RPMI7951 (cell line): ENCODE results near the gene ZFR. TPM values are rescaled to one million over a fixed set of nuclear protein-coding genes. Genes with fewer than 3 reads are reported as not detected.
"Not testable (repeated sequence)": the region's sequence is repeated elsewhere in the genome, so short reads cannot be mapped to it uniquely, and the experiment has no call there.

Experiments used
- DNase-seq: peaks from one replicate; pipeline ENCODE4 v3.0.0-alpha.2; 2012; ENCODE audit warnings: low read depth
- total RNA-seq: library from RNA; depleted of rRNA; stranded (reverse); fragments of >200 nt; shearing (Covaris generic); gene quantifications from 2 replicates; pipeline ENCODE4 v1.2.3, GENCODE V29; 2014; rRNA removed

ZFR gene
- total RNA-seq, 1 experiment from 2014 or later: 77.4 TPM

GRCh38 chr5:32321787-32322186, 122.8 kb downstream of the ZFR start:
- DNase-seq: not testable (repeated sequence)

GRCh38 chr5:32320576-32320975, 124.0 kb downstream of the ZFR start:
- DNase-seq: no peak

- DNase-seq: no peak
Measured at GRCh38 chr5:32319926-32320543, 124.5 kb downstream of the ZFR start.

GRCh38 chr5:32319392-32319791, 125.1 kb downstream of the ZFR start:
- no peak for DNase-seq

- no peak for DNase-seq
Measured at GRCh38 chr5:32317041-32317440, 127.5 kb downstream of the ZFR start.

- no peak for DNase-seq
Measured at GRCh38 chr5:32315221-32316014, 129.1 kb downstream of the ZFR start.

- no peak for DNase-seq
Measured at GRCh38 chr5:32314658-32315057, 129.9 kb downstream of the ZFR start.

- not testable (repeated sequence) for DNase-seq
Measured at GRCh38 chr5:32314152-32314488, 130.4 kb downstream of the ZFR start.

- peak; percentile 98 for DNase-seq
Measured at GRCh38 chr5:32312595-32313332, 131.8 kb downstream of the ZFR start, which contains the start of gene MTMR12. MTMR12 (minus strand) TSS chr5:32312939; CDS start chr5:32312838, 101 bp downstream.

GRCh38 chr5:32312197-32312594, 132.3 kb downstream of the ZFR start:
- peak; percentile 58 for DNase-seq

GRCh38 chr5:32311404-32312196, 132.9 kb downstream of the ZFR start:
- DNase-seq: no peak

- DNase-seq: no peak
Measured at GRCh38 chr5:32309761-32310160, 134.8 kb downstream of the ZFR start.

- peak; percentile 4 for DNase-seq
Measured at GRCh38 chr5:32308946-32309345, 135.6 kb downstream of the ZFR start.

- no peak for DNase-seq
Measured at GRCh38 chr5:32307769-32308194, 136.8 kb downstream of the ZFR start.

- no peak for DNase-seq
Measured at GRCh38 chr5:32304622-32305021, 139.9 kb downstream of the ZFR start.

Other genes starting within 250 kb of the ZFR start
- 8.7 and 9.1 TPM in 2 replicates for gene MTMR12, start 131.8 kb downstream of the ZFR start, total RNA-seq
- 391 and 400 TPM in 2 replicates for gene SUB1, start 140.8 kb upstream of the ZFR start, total RNA-seq